SIG-M5 (cell line): ENCODE measurements around the gene NDUFS2.
"Not testable (repeated sequence)": the region's sequence is repeated elsewhere in the genome, so short reads cannot be mapped to it uniquely, and the experiment has no call there.

Experiments
- DNase-seq: peaks from one replicate; lab custom pipeline; 2025; lab: John Stamatoyannopoulos, UW

Gene NDUFS2

GRCh38 chr1:161255302-161255701 lies 53.1 kb downstream of the NDUFS2 start:
- not testable (repeated sequence) for DNase-seq

GRCh38 chr1:161255955-161256520 lies 53.9 kb downstream of the NDUFS2 start:
- not testable (repeated sequence) for DNase-seq

GRCh38 chr1:161257109-161257508 lies 54.9 kb downstream of the NDUFS2 start:
- DNase-seq: not testable (repeated sequence)

- no peak for DNase-seq
Measured at GRCh38 chr1:161258439-161259344, 56.5 kb downstream of the NDUFS2 start, which contains the start of gene PCP4L1. PCP4L1 (plus strand) TSS chr1:161258745; CDS start chr1:161258975, 230 bp downstream.

- no peak for DNase-seq
Measured at GRCh38 chr1:161259345-161259702, 57.2 kb downstream of the NDUFS2 start.

GRCh38 chr1:161259765-161260164 lies 57.6 kb downstream of the NDUFS2 start:
- DNase-seq: no peak

- DNase-seq: no peak
Measured at GRCh38 chr1:161260376-161261260, 58.5 kb downstream of the NDUFS2 start.

- DNase-seq: no peak
Measured at GRCh38 chr1:161261261-161262235, 59.4 kb downstream of the NDUFS2 start.
